Hematopoietic multipotent progenitor cell treated with erythropoietin and hydrocortisone succinate and interleukin-3 and kit ligand, for 15 days (in vitro differentiated cells): ENCODE data around the gene STK35.

Experiments used
- DNase-seq: peaks from one replicate; pipeline ENCODE4 v3.0.0-alpha.2; 2015; ENCODE audit warnings: low spot score

Gene STK35

GRCh38 chr20:2136275-2136674 lies 34.6 kb downstream of the STK35 start:
- DNase-seq, result no peak

GRCh38 chr20:2137552-2138201 lies 36.0 kb downstream of the STK35 start:
- DNase-seq, result no peak

GRCh38 chr20:2138396-2138795 lies 36.8 kb downstream of the STK35 start:
- no peak for DNase-seq

GRCh38 chr20:2139250-2139649 lies 37.6 kb downstream of the STK35 start:
- no peak for DNase-seq

- no peak for DNase-seq
Observed at GRCh38 chr20:2139736-2140135, 38.1 kb downstream of the STK35 start.

GRCh38 chr20:2140561-2140960 lies 38.9 kb downstream of the STK35 start:
- no peak for DNase-seq

GRCh38 chr20:2141600-2142575 lies 40.3 kb downstream of the STK35 start:
- no peak for DNase-seq

- DNase-seq, result no peak
Observed at GRCh38 chr20:2142649-2143048, 41.0 kb downstream of the STK35 start.

- DNase-seq, result no peak
Observed at GRCh38 chr20:2143594-2143993, 42.0 kb downstream of the STK35 start.

GRCh38 chr20:2144850-2145249 lies 43.2 kb downstream of the STK35 start:
- no peak for DNase-seq

GRCh38 chr20:2145376-2145775 lies 43.7 kb downstream of the STK35 start:
- DNase-seq, result no peak

- no peak for DNase-seq
Observed at GRCh38 chr20:2146080-2146867, 44.6 kb downstream of the STK35 start.

GRCh38 chr20:2149507-2149906 lies 47.9 kb downstream of the STK35 start:
- no peak for DNase-seq

GRCh38 chr20:2150660-2151059 lies 49.0 kb downstream of the STK35 start:
- no peak for DNase-seq

GRCh38 chr20:2151858-2152281 lies 50.2 kb downstream of the STK35 start:
- DNase-seq, result no peak

- no peak for DNase-seq
Observed at GRCh38 chr20:2152317-2152716, 50.7 kb downstream of the STK35 start.

- DNase-seq, result no peak
Observed at GRCh38 chr20:2153326-2153725, 51.7 kb downstream of the STK35 start.

- no peak for DNase-seq
Observed at GRCh38 chr20:2156224-2156623, 54.6 kb downstream of the STK35 start.

- DNase-seq, result no peak
Observed at GRCh38 chr20:2156666-2157624, 55.3 kb downstream of the STK35 start.

GRCh38 chr20:2162125-2162822 lies 60.6 kb downstream of the STK35 start:
- no peak for DNase-seq

- DNase-seq, result no peak
Observed at GRCh38 chr20:2162823-2163166, 61.2 kb downstream of the STK35 start.
